Measurements from ENCODE around the gene GALNT18. TPM values are rescaled to one million over a fixed set of nuclear protein-coding genes. Genes with fewer than 3 reads are reported as not detected.

GALNT18 gene
- total RNA-seq, 4 donors from 2014 or later: 4.7 to 20.4 (median 14.1) TPM

DNA sequence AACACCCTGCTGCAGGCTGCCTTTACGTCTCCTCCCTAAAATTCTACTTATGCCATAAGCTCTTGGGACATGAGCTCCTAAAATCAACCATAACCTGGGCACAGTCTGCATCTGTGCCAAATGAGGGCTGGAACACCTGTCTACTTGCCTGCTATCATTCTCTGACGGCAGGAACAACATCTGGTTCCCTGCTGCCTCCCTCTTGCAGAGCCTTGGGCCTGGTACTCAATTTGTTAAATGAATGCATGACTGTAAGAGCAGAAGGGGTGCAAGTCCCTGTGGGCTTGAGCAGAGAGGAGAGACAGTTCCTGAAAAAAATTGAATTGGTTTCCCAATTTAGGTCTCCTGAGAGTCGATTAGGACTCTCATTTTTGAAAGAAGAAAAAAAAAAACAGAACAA lies 202.1 kb downstream of the GALNT18 start:
- no peak overlapping the region for H3K27ac ChIP-seq
- H3K4me1 ChIP-seq: peaks cover 5 to 51% (median 15%) of the 10 kb centered on the region in 3 donors
- H3K36me3 ChIP-seq: no peaks in the 10 kb centered on the region
- no peak for DNase-seq
- H3K4me3 ChIP-seq: no peak overlapping the region
- intact Hi-C loops (cut with DNase I): no loop called here
- TF ChIP-seq, protein P1, sequence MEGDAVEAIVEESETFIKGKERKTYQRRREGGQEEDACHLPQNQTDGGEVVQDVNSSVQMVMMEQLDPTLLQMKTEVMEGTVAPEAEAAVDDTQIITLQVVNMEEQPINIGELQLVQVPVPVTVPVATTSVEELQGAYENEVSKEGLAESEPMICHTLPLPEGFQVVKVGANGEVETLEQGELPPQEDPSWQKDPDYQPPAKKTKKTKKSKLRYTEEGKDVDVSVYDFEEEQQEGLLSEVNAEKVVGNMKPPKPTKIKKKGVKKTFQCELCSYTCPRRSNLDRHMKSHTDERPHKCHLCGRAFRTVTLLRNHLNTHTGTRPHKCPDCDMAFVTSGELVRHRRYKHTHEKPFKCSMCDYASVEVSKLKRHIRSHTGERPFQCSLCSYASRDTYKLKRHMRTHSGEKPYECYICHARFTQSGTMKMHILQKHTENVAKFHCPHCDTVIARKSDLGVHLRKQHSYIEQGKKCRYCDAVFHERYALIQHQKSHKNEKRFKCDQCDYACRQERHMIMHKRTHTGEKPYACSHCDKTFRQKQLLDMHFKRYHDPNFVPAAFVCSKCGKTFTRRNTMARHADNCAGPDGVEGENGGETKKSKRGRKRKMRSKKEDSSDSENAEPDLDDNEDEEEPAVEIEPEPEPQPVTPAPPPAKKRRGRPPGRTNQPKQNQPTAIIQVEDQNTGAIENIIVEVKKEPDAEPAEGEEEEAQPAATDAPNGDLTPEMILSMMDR (IDR thresholded peaks at IDR 0.05): no peak
- no peak for TF ChIP-seq POLR2A (IDR thresholded peaks at IDR 0.05)
- peaks cover 0 to 5% (median 0%) of the 10 kb centered on the region in 4 donors for H3K27me3 ChIP-seq
- 50 to 76% methylated on average over 1 to 3 of the region's 3 CpGs for WGBS, 2 donors
- no peaks in the 10 kb centered on the region for H3K9me3 ChIP-seq

DNA sequence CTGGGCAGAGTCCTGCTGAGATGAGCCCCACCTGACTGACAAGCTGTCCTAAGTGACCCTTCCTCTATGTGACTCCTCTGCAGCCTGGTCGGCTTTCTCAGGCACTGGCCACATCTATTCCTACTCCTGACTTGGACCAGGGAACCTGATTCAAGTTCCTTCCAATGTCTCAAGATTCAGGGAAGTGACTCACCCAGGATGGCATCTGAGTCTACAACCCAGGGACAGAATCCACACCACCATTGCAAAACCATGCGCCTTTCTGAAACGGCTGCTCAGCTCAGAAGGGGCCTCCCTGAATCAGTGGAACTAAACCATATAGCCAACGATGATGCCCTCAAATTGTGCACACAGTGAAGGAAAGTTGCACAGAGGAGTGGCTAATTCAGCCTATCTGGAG lies 204.9 kb downstream of the GALNT18 start:
- Histone ChIP-seq H3K4me3 (no peak overlapping the region), H3K4me1 (peaks cover 0 to 46% (median 4%) of the 10 kb centered on the region in 3 donors), H3K27ac (no peak overlapping the region), H3K27me3 (peaks cover 0 to 6% (median 0%) of the 10 kb centered on the region in 4 donors), H3K36me3 (no peaks in the 10 kb centered on the region), H3K9me3 (no peaks in the 10 kb centered on the region)
- intact Hi-C loops (cut with DNase I): no loop called here
- 50 to 81% methylated on average over 2 of the region's 4 CpGs for WGBS, 2 donors
- no peak for DNase-seq
- TF ChIP-seq POLR2A (IDR thresholded peaks at IDR 0.05): no peak
- TF ChIP-seq, protein P1 (IDR thresholded peaks at IDR 0.05): no peak

DNA sequence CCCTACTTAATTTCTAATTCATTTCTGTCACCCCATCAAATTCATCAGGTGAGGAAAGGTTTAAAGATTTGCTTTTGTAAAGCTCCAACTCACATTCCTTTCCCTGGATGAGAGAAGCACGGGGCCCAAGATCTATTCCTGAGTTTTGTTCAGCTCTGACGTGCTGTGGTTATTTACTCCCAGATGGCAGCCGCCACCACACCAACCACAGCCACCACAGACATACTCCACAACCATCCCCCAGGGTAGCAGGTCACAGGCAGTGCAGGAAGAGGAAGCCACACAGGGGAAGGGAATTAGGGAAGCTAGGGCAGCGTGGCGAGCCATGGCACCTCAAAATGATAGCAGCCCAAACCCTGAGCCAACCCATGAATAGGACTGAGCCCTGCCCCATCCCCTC lies 205.3 kb downstream of the GALNT18 start:
- TF ChIP-seq, protein P1 (IDR thresholded peaks at IDR 0.05): no peak
- no peak for TF ChIP-seq POLR2A (IDR thresholded peaks at IDR 0.05)
- Histone ChIP-seq H3K4me1 (peaks cover 0 to 46% (median 0%) of the 10 kb centered on the region in 3 donors), H3K27me3 (peaks cover 0 to 6% (median 0%) of the 10 kb centered on the region in 4 donors), H3K9me3 (no peaks in the 10 kb centered on the region), H3K27ac (no peak overlapping the region), H3K4me3 (no peak overlapping the region), H3K36me3 (no peaks in the 10 kb centered on the region)
- 49 to 85% methylated on average over 3 of the region's 5 CpGs for WGBS, 2 donors
- intact Hi-C loops (cut with DNase I): no loop called here
- DNase-seq: no peak

DNA sequence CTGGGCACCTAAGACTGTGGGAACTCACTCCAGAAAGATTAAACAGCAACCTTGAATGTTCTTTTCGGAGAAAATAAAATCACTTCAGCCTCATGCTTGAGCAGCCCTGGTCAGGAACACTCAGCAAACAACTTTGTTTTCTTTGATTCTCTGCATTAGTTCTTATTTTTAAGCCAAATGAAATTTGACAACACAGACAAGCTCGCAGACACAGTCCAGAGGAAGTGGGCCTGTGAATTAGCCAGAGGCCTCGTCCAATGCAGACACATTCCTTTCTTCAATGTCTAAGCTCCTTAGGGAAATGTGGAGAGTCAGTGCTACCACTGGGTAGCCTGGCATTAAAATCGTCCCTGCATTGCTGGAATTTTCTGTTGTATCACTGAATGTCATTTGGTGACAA lies 205.9 kb downstream of the GALNT18 start:
- no peak for TF ChIP-seq POLR2A (IDR thresholded peaks at IDR 0.05)
- TF ChIP-seq, protein P1 (IDR thresholded peaks at IDR 0.05): no peak
- no peak overlapping the region for H3K27ac ChIP-seq
- H3K27me3 ChIP-seq: peaks cover 0 to 6% (median 0%) of the 10 kb centered on the region in 4 donors
- no peak overlapping the region for H3K4me3 ChIP-seq
- intact Hi-C loops (cut with DNase I): no loop called here
- H3K36me3 ChIP-seq: no peaks in the 10 kb centered on the region
- DNase-seq: no peak
- H3K4me1 ChIP-seq: peaks cover 0 to 46% (median 0%) of the 10 kb centered on the region in 3 donors
- H3K9me3 ChIP-seq: no peaks in the 10 kb centered on the region
- 48 to 50% methylated on average over 4 of the region's 4 CpGs for WGBS, 2 donors

DNA sequence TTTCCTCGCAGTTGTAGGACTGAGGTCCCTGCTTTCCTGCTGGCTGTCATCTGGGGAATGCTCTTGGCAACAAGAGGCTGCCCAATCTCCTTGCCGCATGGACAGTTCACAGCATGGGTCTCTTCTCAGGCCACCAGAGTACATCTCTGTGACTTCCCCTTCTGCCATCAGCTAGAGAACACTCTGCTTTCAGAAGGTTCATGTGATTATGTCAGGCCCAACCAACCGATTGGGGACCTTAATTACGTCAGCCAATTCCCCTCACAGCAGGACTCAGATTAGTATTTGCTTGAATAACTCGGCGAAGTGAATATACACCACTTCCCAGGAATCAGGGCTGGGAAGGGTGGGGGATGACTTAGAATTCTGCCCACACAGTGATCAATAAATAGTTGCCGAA lies 206.8 kb downstream of the GALNT18 start:
- intact Hi-C loops (cut with DNase I): no loop called here
- H3K4me3 ChIP-seq: no peak overlapping the region
- no peak for DNase-seq
- H3K27me3 ChIP-seq: peaks cover 0 to 6% (median 0%) of the 10 kb centered on the region in 4 donors
- no peaks in the 10 kb centered on the region for H3K9me3 ChIP-seq
- H3K27ac ChIP-seq: no peak overlapping the region
- H3K4me1 ChIP-seq: peaks cover 2 to 44% (median 2%) of the 10 kb centered on the region in 3 donors
- no peaks in the 10 kb centered on the region for H3K36me3 ChIP-seq
- 93 to 95% methylated on average over 7 of the region's 7 CpGs for WGBS, 2 donors
- TF ChIP-seq, protein P1 (IDR thresholded peaks at IDR 0.05): no peak
- TF ChIP-seq POLR2A (IDR thresholded peaks at IDR 0.05): no peak
